GM13977 (cell line): ENCODE data around the gene FEM1A.
"Not testable (repeated sequence)": the region's sequence is repeated elsewhere in the genome, so short reads cannot be mapped to it uniquely, and the experiment has no call there.

Source experiments
- DNase-seq: peaks from one replicate; pipeline ENCODE4 v3.0.0; 2012; ENCODE audit warnings: low spot score
- CTCF ChIP-seq: IDR thresholded peaks from 2 replicates; pipeline ENCODE4 v1.5.1; 2012; ENCODE audit warnings: mild to moderate bottlenecking, control low read depth; ENCODE audit not compliant: insufficient read depth; ENCODE audit errors: extremely low read depth, missing control alignments
- in situ Hi-C: fragments of 300-500 bp; cut with MboI; formaldehyde crosslinking; loops from one replicate; pipeline ENCODE4 v1.12.0; 2022; ENCODE audit warnings: low sequenced_read_pairs, low pct_unique_long_range_greater_than_20kb, mixed read lengths, inconsistent platforms; ENCODE audit not compliant: unreplicated experiment

FEM1A gene

GRCh38 chr19:4792866-4793195 lies 1.3 kb downstream of the FEM1A start:
- DNase-seq, in situ Hi-C loops: not testable (repeated sequence)

- in situ Hi-C loops, DNase-seq: not testable (repeated sequence)
Measured at GRCh38 chr19:4793278-4793677, 1.7 kb downstream of the FEM1A start.

DNA sequence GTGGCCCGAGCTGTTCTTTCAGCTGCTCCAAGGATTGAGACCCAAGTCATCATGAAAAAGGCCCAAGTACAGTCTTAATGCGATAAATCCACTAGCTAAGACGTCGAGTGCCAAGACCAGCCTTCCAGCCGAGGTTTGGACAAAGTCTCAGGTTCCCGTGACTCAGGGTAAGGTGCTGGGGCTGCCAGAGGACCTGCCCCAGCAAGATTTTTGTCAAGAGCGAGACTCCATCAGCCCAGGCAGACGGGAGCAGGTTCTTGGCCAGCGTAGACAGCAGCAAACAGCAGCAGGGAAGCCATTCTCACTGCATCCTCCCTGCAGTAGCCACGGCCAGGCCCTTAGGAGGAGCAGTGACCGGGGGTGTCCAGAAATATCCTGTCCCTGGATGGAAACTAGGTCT lies 3.4 kb downstream of the FEM1A start:
- no peak for TF ChIP-seq CTCF
- in situ Hi-C loops = no loop called here
- DNase-seq = no peak

DNA sequence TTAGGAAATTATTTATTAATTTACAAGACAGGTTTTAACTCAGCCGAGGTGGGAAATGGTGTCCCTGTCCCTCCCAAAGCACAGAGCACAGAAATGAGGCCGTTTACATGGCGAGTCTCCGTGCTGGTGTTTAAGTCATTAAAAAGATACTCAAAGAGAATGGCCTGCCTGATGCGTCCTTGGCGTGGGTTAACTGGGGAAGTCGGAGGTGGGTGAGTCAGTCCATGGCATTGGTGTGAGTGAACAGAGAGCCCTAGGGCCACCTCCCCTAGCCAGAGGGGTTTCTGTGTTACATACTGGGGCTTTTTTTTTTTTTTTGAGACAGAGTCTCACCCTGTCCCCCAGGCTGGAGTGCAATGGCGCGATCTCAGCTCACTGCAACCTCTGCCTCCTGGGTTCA lies 3.9 kb downstream of the FEM1A start:
- in situ Hi-C loops = no loop called here
- no peak for TF ChIP-seq CTCF
- DNase-seq = no peak

GRCh38 chr19:4800591-4801081 lies 9.1 kb downstream of the FEM1A start:
- no peak for DNase-seq
- TF ChIP-seq CTCF = no peak
- in situ Hi-C loops = no loop called here

DNA sequence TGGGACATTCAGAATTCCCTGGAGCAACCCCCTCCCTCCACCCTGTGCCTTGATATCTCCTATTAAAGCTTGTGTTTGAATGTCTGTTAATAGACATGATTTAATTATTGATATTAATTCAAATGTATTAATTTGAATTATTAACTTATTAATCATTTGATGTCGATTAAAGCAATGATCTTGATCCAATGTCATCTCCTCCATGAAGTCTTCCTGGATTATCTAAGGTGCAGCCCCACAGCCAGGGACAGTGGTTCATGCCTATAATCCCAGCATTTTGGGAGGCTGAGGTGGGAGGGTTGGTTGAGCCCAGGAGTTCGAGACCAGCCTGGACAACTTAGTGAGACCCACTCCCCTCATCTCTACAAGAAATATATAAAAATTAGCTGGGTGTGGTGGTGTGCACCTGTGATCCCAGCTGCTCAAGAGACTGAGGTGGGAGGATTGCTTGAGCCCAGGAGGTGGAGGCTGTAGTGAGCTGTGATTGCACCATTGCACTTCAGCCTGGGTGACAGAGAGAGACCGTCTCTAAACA lies 9.6 kb downstream of the FEM1A start:
- no peak for DNase-seq
- in situ Hi-C loops = no loop called here
- TF ChIP-seq CTCF = no peak

DNA sequence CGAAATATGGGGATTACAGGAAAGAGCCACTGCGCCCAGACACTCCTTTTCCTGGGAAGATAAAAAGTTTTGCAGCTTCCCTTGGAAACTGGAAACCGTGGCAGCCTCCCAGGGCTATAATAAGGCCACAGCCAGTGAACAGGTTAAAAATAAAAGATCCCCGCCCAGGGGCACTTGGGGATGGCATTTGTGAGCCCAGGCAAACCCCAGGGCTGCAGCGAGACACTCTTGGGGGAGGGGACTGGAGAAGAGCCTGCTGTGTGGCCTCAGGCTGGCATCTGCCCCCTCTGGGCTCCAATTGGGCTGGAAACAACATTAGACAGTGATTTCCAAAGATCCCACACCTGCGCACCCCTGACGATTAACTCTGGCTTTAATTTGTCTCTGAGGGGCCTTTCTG lies 11.2 kb downstream of the FEM1A start:
- no peak for TF ChIP-seq CTCF
- DNase-seq = no peak
- in situ Hi-C loops = no loop called here
